Endothelial cell of umbilical vein (primary cell): ENCODE results near the gene SLC38A8. TPM values are rescaled to one million over a fixed set of nuclear protein-coding genes. Genes with fewer than 3 reads are reported as not detected.

ENCODE experiments used
- BruUV-seq: library from RNA; stranded (reverse); fragments of 400-500 nt; replicated peaks from 2 replicates; lab custom pipeline; 2021; lab: Mats Ljungman, UMichigan
- CTCF ChIA-PET: fragments of 300-600, 350-600 bp; sonication (Branson Sonifier 250); formaldehyde crosslinking; loops from one replicate; lab custom pipeline; 2021; ENCODE audit warnings: antibody characterized with exemption, inconsistent platforms; lab: Charles Lee
- POLR2A ChIA-PET: fragments of 300-600, 350-600 bp; sonication (Branson Sonifier 250); formaldehyde crosslinking; loops from one replicate; lab custom pipeline; 2021; ENCODE audit warnings: antibody characterized with exemption, inconsistent platforms; lab: Charles Lee
- DNase-seq: peaks from one replicate; pipeline ENCODE4 v3.0.0-alpha.2; 2011; ENCODE audit warnings: low read depth, low spot score
- FAIRE-seq: peaks from 2 replicates; lab custom pipeline; 2011; peaks lifted over from hg19 to GRCh38; lab: Jason Lieb, UNC
- H2AFZ ChIP-seq: 2 replicates; pipeline ENCODE4 v1.6.0; 2012; ENCODE audit warnings: low read depth, low read length, control low read depth, inconsistent platforms
- H3K27ac ChIP-seq: 2 replicates; pipeline ENCODE4 v1.5.1; 2011; ENCODE audit warnings: low read depth, mild to moderate bottlenecking, control low read depth, low read length, moderate library complexity; ENCODE audit not compliant: insufficient read depth
- H3K27me3 ChIP-seq, 2 experiments: 2 replicates each; pipeline versions ENCODE4 v1.6.0 to v1.6.1; 2011; ENCODE audit warnings: low read length in 2 of 2, mixed read lengths in 1 of 2; ENCODE audit not compliant: control insufficient read depth in 2 of 2, insufficient read depth in 2 of 2
- H3K36me3 ChIP-seq, 2 experiments: 2 replicates in 1 of 2; 3 replicates in 1 of 2; pipeline ENCODE4 v1.5.1; 2011; ENCODE audit warnings: low read length in 2 of 2, mild to moderate bottlenecking in 1 of 2, moderate library complexity in 1 of 2; ENCODE audit not compliant: control insufficient read depth in 2 of 2, insufficient read depth in 2 of 2; ENCODE audit errors: extremely low read depth in 1 of 2
- H3K4me1 ChIP-seq: 3 replicates; pipeline ENCODE4 v1.5.1; 2011; ENCODE audit warnings: mild to moderate bottlenecking, low read length; ENCODE audit not compliant: control insufficient read depth, insufficient read depth; ENCODE audit errors: extremely low read depth
- H3K4me2 ChIP-seq: 2 replicates; pipeline ENCODE4 v1.6.1; 2011; ENCODE audit warnings: low read length, control low read depth, mixed read lengths; ENCODE audit not compliant: insufficient read depth
- H3K4me3 ChIP-seq, 3 experiments: fragments of 200-600 bp in 1 of 3; sonication (generic), shearing (Covaris generic) in 1 of 3; replicated peaks in 1 of 3; 2 replicates each; pipeline ENCODE4 v1.5.1; 2011 to 2016; ENCODE audit warnings: control low read depth in 3 of 3, low read length in 3 of 3, mild to moderate bottlenecking in 2 of 3, inconsistent platforms in 1 of 3, low read depth in 1 of 3, moderate library complexity in 1 of 3; ENCODE audit not compliant: insufficient read depth in 1 of 3
- H3K79me2 ChIP-seq: 2 replicates; pipeline ENCODE4 v1.6.0; 2012; ENCODE audit warnings: low read length, inconsistent platforms; ENCODE audit not compliant: control insufficient read depth, insufficient read depth
- H3K9ac ChIP-seq: replicated peaks from 2 replicates; pipeline ENCODE3; 2011; ENCODE audit warnings: low read length, control low read depth; ENCODE audit not compliant: insufficient read depth; ENCODE audit errors: extremely low read depth
- H3K9me1 ChIP-seq: replicated peaks from 3 replicates; pipeline ENCODE4 v1.6.0; 2011; ENCODE audit warnings: mild to moderate bottlenecking, low read length; ENCODE audit not compliant: control insufficient read depth, insufficient read depth; ENCODE audit errors: extremely low read depth
- H3K9me3 ChIP-seq: replicated peaks from 2 replicates; pipeline ENCODE4 v1.5.1; 2012; ENCODE audit warnings: low read length, inconsistent platforms; ENCODE audit not compliant: control insufficient read depth, insufficient read depth
- H4K20me1 ChIP-seq: replicated peaks from 2 replicates; pipeline ENCODE3; 2011; ENCODE audit warnings: mild to moderate bottlenecking, low read length; ENCODE audit not compliant: control insufficient read depth, insufficient read depth; ENCODE audit errors: extremely low read depth
- CTCF ChIP-seq, 2 donors: IDR thresholded peaks; 1 replicate in 1 of 2; 2 replicates in 1 of 2; pipeline ENCODE4 v1.5.1; 2011; ENCODE audit warnings: low read length in 2 of 2, mild to moderate bottlenecking in 2 of 2, moderate library complexity in 2 of 2, control low read depth in 1 of 2, inconsistent platforms in 1 of 2, low read depth in 1 of 2; ENCODE audit not compliant: insufficient read depth in 1 of 2; ENCODE audit errors: extremely low read depth in 1 of 2
- EZH2 ChIP-seq: IDR thresholded peaks from 2 replicates; pipeline ENCODE4 v1.6.1; 2012; ENCODE audit warnings: borderline replicate concordance, low read depth, mild to moderate bottlenecking, moderate library complexity, low read length, inconsistent platforms; ENCODE audit not compliant: severe bottlenecking
- FOS ChIP-seq: IDR thresholded peaks from 2 replicates; pipeline ENCODE4 v1.6.1; 2011; ENCODE audit warnings: mild to moderate bottlenecking, low read length, moderate library complexity, borderline replicate concordance; ENCODE audit not compliant: insufficient read depth
- GATA2 ChIP-seq: IDR thresholded peaks from 2 replicates; pipeline ENCODE4 v1.7.0; 2011; ENCODE audit warnings: low read depth, mild to moderate bottlenecking, moderate library complexity, mixed read lengths, low read length; ENCODE audit not compliant: insufficient read length, insufficient read depth
- JUN ChIP-seq: IDR thresholded peaks from 2 replicates; pipeline ENCODE4 v1.6.1; 2011; ENCODE audit warnings: borderline replicate concordance, low read depth; ENCODE audit not compliant: insufficient read length, insufficient read depth
- MAX ChIP-seq: IDR thresholded peaks from 2 replicates; pipeline ENCODE4 v1.6.1; 2011; ENCODE audit not compliant: insufficient read depth, insufficient read length
- MYC ChIP-seq: IDR thresholded peaks from one replicate; pipeline ENCODE4 v1.6.1; 2011; ENCODE audit warnings: mild to moderate bottlenecking, low read depth, low read length
- POLR2A ChIP-seq: IDR thresholded peaks from 2 replicates; pipeline ENCODE4 v1.6.1; 2012; ENCODE audit warnings: low read depth, mild to moderate bottlenecking, control low read depth, low read length
- POLR2AphosphoS5 ChIP-seq: IDR thresholded peaks from 2 replicates; pipeline ENCODE4 v1.6.1; 2012; ENCODE audit warnings: low read depth, mild to moderate bottlenecking, control low read depth, low read length, moderate library complexity; ENCODE audit not compliant: insufficient read depth
- dilution Hi-C: fragments of 300-500 bp; cut with MboI; formaldehyde crosslinking; loops from one replicate; pipeline ENCODE4 v1.15.0; 2019; ENCODE audit warnings: low sequenced_read_pairs; ENCODE audit not compliant: extremely low pct_ligation_motif_present
- intact Hi-C: fragments of 100-400 bp; cut with micrococcal nuclease; formaldehyde crosslinking; loops from one replicate; pipeline ENCODE4 v1.10.0; 2022
- polyA plus RNA-seq, 4 experiments: library from polyadenylated mRNA; depleted of rRNA in 3 of 4; stranded (reverse) in 3 of 4; unstranded in 1 of 4; fragments of >200 nt; gene quantifications; 2 replicates each; pipeline versions ENCODE4 v1.2.1 to v1.2.3, GENCODE V29; 2011 to 2012; ENCODE audit warnings: missing spikeins in 1 of 4
- total RNA-seq: library from RNA; stranded (reverse); gene quantifications from 2 replicates; pipeline ENCODE4 v1.2.3, GENCODE V29; 2021

SLC38A8 gene
- total and polyA plus RNA-seq, 2 donors (not counting 3 experiments of a cell fraction or from before 2014, with no cell fraction given): not detected

- POLR2A ChIA-PET: no interaction called here
- no peak overlapping the region for H3K4me3 ChIP-seq
- dilution Hi-C loops (no loop called here), intact Hi-C loops (no loop called here)
- BruUV-seq: no TSS peak
- no peak overlapping the region for H3K9ac ChIP-seq
- H3K27me3 ChIP-seq: peaks cover 5 to 8% of the 10 kb centered on the region in 2 experiments
- no peaks in the 10 kb centered on the region for H3K9me1 ChIP-seq
- H3K27ac ChIP-seq: no peak overlapping the region
- H3K36me3 ChIP-seq: no peaks in the 10 kb centered on the region
- no peak overlapping the region for H2AFZ ChIP-seq
- no peak for FAIRE-seq
- DNase-seq: no peak
- H3K9me3 ChIP-seq: no peaks in the 10 kb centered on the region
- no peaks in the 10 kb centered on the region for H3K4me1 ChIP-seq
- no peaks in the 10 kb centered on the region for H3K79me2 ChIP-seq
- CTCF ChIA-PET: no interaction called here
- H3K4me2 ChIP-seq: no peak overlapping the region
- no peak for TF ChIP-seq GATA2
- TF ChIP-seq EZH2: no peak
- TF ChIP-seq MAX: no peak
- no peak for TF ChIP-seq JUN
- no peak for TF ChIP-seq MYC
- no peak for TF ChIP-seq CTCF (IDR thresholded peaks at IDR 0.05; ENCODE audit: extremely low read depth in 1 of 2, insufficient read depth in 1 of 2, low read depth in 1 of 2, low read length in 2 of 2)
- TF ChIP-seq POLR2AphosphoS5: no peak
- TF ChIP-seq POLR2A: no peak
- no peak for TF ChIP-seq FOS
- H4K20me1 ChIP-seq: no peaks in the 10 kb centered on the region
Measured at GRCh38 chr16:83973077-83973476, 69.5 kb downstream of the SLC38A8 start.
